Activated naive CD8-positive, alpha-beta T cell (primary cell): ENCODE data around the gene FANCE.
"Not testable (repeated sequence)": the region's sequence is repeated elsewhere in the genome, so short reads cannot be mapped to it uniquely, and the experiment has no call there.

Source experiments
- H3K27ac Mint-ChIP-seq: one replicate; pipeline ENCODE4 v1.8.0; 2021; ENCODE audit warnings: mixed read lengths
- H3K27me3 Mint-ChIP-seq: one replicate; pipeline ENCODE4 v1.8.0; 2021; ENCODE audit warnings: mixed read lengths
- H3K36me3 Mint-ChIP-seq: one replicate; pipeline ENCODE4 v1.8.0; 2021; ENCODE audit warnings: mixed read lengths
- H3K4me1 Mint-ChIP-seq: one replicate; pipeline ENCODE4 v1.8.0; 2021; ENCODE audit warnings: low read depth, mixed read lengths
- H3K4me3 Mint-ChIP-seq: one replicate; pipeline ENCODE4 v1.8.0; 2021; ENCODE audit warnings: mild to moderate bottlenecking, mixed read lengths
- H3K9me3 Mint-ChIP-seq: one replicate; pipeline ENCODE4 v1.8.0; 2021; ENCODE audit warnings: low read depth, mixed read lengths

The FANCE gene

GRCh38 chr6:35425284-35425683 is 26.9 kb upstream of the FANCE start:
- no peaks in the 10 kb centered on the region for H3K27me3 Mint-ChIP-seq
- peaks cover 9% of the 10 kb centered on the region for H3K9me3 Mint-ChIP-seq
- H3K36me3 Mint-ChIP-seq, result peaks cover 10% of the 10 kb centered on the region
- no peak overlapping the region for H3K4me3 Mint-ChIP-seq
- H3K4me1 Mint-ChIP-seq, result no peaks in the 10 kb centered on the region
- H3K27ac Mint-ChIP-seq, result no peak overlapping the region

GRCh38 chr6:35426074-35426473 is 26.1 kb upstream of the FANCE start:
- peak overlapping the region; percentile 41 for H3K27ac Mint-ChIP-seq
- H3K27me3 Mint-ChIP-seq, result no peaks in the 10 kb centered on the region
- no peak overlapping the region for H3K4me3 Mint-ChIP-seq
- H3K36me3 Mint-ChIP-seq, result peaks cover 10% of the 10 kb centered on the region
- H3K4me1 Mint-ChIP-seq, result no peaks in the 10 kb centered on the region
- peaks cover 9% of the 10 kb centered on the region for H3K9me3 Mint-ChIP-seq

GRCh38 chr6:35427435-35427834 is 24.7 kb upstream of the FANCE start:
- Mint-ChIP-seq H3K36me3 (peaks cover 8% of the 10 kb centered on the region), H3K27me3 (no peaks in the 10 kb centered on the region), H3K4me1 (no peaks in the 10 kb centered on the region), H3K4me3 (no peak overlapping the region), H3K27ac (no peak overlapping the region), H3K9me3 (peaks cover 9% of the 10 kb centered on the region)

GRCh38 chr6:35427851-35428321 is 24.3 kb upstream of the FANCE start:
- Mint-ChIP-seq H3K27ac (no peak overlapping the region), H3K27me3 (no peaks in the 10 kb centered on the region), H3K4me1 (no peaks in the 10 kb centered on the region), H3K4me3 (no peak overlapping the region), H3K9me3 (peaks cover 9% of the 10 kb centered on the region), H3K36me3 (peaks cover 8% of the 10 kb centered on the region)

GRCh38 chr6:35428421-35429149 is 23.6 kb upstream of the FANCE start:
- peaks cover 9% of the 10 kb centered on the region for H3K9me3 Mint-ChIP-seq
- H3K4me1 Mint-ChIP-seq, result no peaks in the 10 kb centered on the region
- H3K4me3 Mint-ChIP-seq, result no peak overlapping the region
- no peaks in the 10 kb centered on the region for H3K27me3 Mint-ChIP-seq
- no peak overlapping the region for H3K27ac Mint-ChIP-seq
- peaks cover 8% of the 10 kb centered on the region for H3K36me3 Mint-ChIP-seq

GRCh38 chr6:35429463-35429862 is 22.7 kb upstream of the FANCE start:
- Mint-ChIP-seq H3K4me1 (no peaks in the 10 kb centered on the region), H3K27ac (no peak overlapping the region), H3K4me3 (no peak overlapping the region), H3K27me3 (no peaks in the 10 kb centered on the region), H3K9me3 (peaks cover 9% of the 10 kb centered on the region), H3K36me3 (peaks cover 8% of the 10 kb centered on the region)

GRCh38 chr6:35432291-35432690 is 19.8 kb upstream of the FANCE start:
- Mint-ChIP-seq H3K27me3 (no peaks in the 10 kb centered on the region), H3K4me3 (no peak overlapping the region), H3K4me1 (no peaks in the 10 kb centered on the region), H3K27ac (no peak overlapping the region), H3K9me3 (peaks cover 9% of the 10 kb centered on the region), H3K36me3 (peaks cover 5% of the 10 kb centered on the region)

GRCh38 chr6:35432702-35433101 is 19.4 kb upstream of the FANCE start:
- H3K27me3 Mint-ChIP-seq, H3K27ac Mint-ChIP-seq, H3K36me3 Mint-ChIP-seq, H3K4me1 Mint-ChIP-seq, H3K4me3 Mint-ChIP-seq, H3K9me3 Mint-ChIP-seq: not testable (repeated sequence)

- Mint-ChIP-seq H3K4me3 (no peak overlapping the region), H3K27me3 (no peaks in the 10 kb centered on the region), H3K36me3 (no peaks in the 10 kb centered on the region), H3K9me3 (no peaks in the 10 kb centered on the region), H3K4me1 (no peaks in the 10 kb centered on the region), H3K27ac (no peak overlapping the region)
Observed at GRCh38 chr6:35435074-35435837, 16.9 kb upstream of the FANCE start.

- Mint-ChIP-seq H3K27ac (no peak overlapping the region), H3K36me3 (no peaks in the 10 kb centered on the region), H3K4me1 (no peaks in the 10 kb centered on the region), H3K9me3 (no peaks in the 10 kb centered on the region), H3K27me3 (no peaks in the 10 kb centered on the region), H3K4me3 (no peak overlapping the region)
Observed at GRCh38 chr6:35436071-35436857, 15.9 kb upstream of the FANCE start.

GRCh38 chr6:35438378-35439065 is 13.6 kb upstream of the FANCE start:
- H3K27me3 Mint-ChIP-seq, H3K36me3 Mint-ChIP-seq, H3K4me3 Mint-ChIP-seq, H3K27ac Mint-ChIP-seq, H3K9me3 Mint-ChIP-seq, H3K4me1 Mint-ChIP-seq: not testable (repeated sequence)

GRCh38 chr6:35439308-35439707 is 12.8 kb upstream of the FANCE start:
- Mint-ChIP-seq H3K4me1 (no peaks in the 10 kb centered on the region), H3K27me3 (no peaks in the 10 kb centered on the region), H3K9me3 (no peaks in the 10 kb centered on the region), H3K4me3 (no peak overlapping the region), H3K36me3 (no peaks in the 10 kb centered on the region), H3K27ac (no peak overlapping the region)

GRCh38 chr6:35441205-35441604 is 10.9 kb upstream of the FANCE start:
- no peak overlapping the region for H3K4me3 Mint-ChIP-seq
- no peak overlapping the region for H3K27ac Mint-ChIP-seq
- peaks cover 5% of the 10 kb centered on the region for H3K4me1 Mint-ChIP-seq
- no peaks in the 10 kb centered on the region for H3K9me3 Mint-ChIP-seq
- H3K27me3 Mint-ChIP-seq, result no peaks in the 10 kb centered on the region
- no peaks in the 10 kb centered on the region for H3K36me3 Mint-ChIP-seq

GRCh38 chr6:35441642-35442041 is 10.5 kb upstream of the FANCE start:
- no peak overlapping the region for H3K4me3 Mint-ChIP-seq
- no peaks in the 10 kb centered on the region for H3K27me3 Mint-ChIP-seq
- peaks cover 5% of the 10 kb centered on the region for H3K4me1 Mint-ChIP-seq
- H3K36me3 Mint-ChIP-seq, result no peaks in the 10 kb centered on the region
- no peaks in the 10 kb centered on the region for H3K9me3 Mint-ChIP-seq
- no peak overlapping the region for H3K27ac Mint-ChIP-seq

GRCh38 chr6:35442693-35443092 is 9.4 kb upstream of the FANCE start:
- no peaks in the 10 kb centered on the region for H3K36me3 Mint-ChIP-seq
- no peaks in the 10 kb centered on the region for H3K27me3 Mint-ChIP-seq
- peaks cover 5% of the 10 kb centered on the region for H3K4me1 Mint-ChIP-seq
- no peak overlapping the region for H3K27ac Mint-ChIP-seq
- H3K9me3 Mint-ChIP-seq, result no peaks in the 10 kb centered on the region
- H3K4me3 Mint-ChIP-seq, result no peak overlapping the region
